GM19468 (cell line): ENCODE results near the gene SLC33A1.
"Not testable (repeated sequence)": the region's sequence is repeated elsewhere in the genome, so short reads cannot be mapped to it uniquely, and the experiment has no call there.

ENCODE experiments used
- ATAC-seq: cut with Tn5 transposase; IDR thresholded peaks from one replicate; pipeline ENCODE4 v1.9.1; 2021; ENCODE audit warnings: mild to moderate bottlenecking, moderate library complexity, moderate number of reproducible peaks; ENCODE audit not compliant: unreplicated experiment; ENCODE audit errors: extremely low read depth

Gene SLC33A1

GRCh38 chr3:155854141-155854940 lies at the start of gene SLC33A1:
TSS of gene SLC33A1 (minus strand) at chr3:155854427. CDS start at chr3:155853997, 430 bp downstream.
- peak; percentile 97 for ATAC-seq

DNA sequence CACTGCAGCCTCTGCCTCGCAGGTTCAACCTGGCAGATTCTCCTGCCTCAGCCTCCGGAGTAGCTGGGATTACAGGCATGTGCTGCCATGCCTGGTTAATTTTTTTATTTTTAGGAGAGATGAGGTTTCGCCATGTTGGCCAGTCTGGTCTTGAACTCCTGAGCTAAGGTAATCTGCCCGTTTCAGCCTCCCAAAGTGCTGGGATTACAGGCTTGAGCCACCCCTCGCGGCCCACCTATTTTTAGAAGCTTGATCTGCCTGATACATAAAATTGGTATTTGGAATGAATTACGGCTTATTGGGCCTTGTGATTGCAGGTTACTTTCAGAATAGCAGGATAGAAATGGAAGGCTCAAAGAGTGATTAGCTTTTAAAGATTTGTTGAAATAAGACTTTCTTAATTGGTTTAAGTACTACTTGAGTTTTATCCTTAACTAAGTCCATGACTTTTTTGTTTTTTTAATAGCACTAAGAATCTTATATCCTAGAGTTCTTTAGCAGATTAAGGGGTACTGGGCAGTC lies 41.2 kb upstream of the SLC33A1 start:
- ATAC-seq: no peak

- no peak for ATAC-seq
These were observed 37.1 kb upstream of the SLC33A1 start for GRCh38 chr3:155891321-155891720.

DNA sequence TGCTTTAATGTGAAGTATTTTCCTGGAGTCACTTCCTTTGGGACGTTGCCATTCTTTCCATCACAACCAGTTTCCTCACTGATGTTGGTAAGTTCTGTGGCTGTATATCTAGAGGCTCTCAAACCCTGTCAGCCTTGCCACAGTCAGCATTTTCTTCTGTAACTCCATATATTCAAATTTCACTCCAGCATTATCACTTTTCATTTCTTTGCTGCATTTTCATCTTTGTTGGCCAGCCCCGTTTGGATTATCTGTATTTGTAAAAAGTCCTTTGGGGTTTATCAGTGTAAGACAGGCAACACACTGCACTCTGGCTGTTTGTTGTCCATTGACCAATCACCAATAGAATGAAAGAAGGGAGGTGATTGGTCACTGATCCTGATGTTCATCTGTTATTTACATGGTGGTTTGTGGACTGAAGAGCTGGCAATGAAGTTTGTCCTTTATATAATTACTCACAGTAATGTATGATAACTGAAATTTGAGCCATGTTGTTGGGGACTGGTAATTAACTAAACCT lies 36.5 kb upstream of the SLC33A1 start:
- no peak for ATAC-seq

DNA sequence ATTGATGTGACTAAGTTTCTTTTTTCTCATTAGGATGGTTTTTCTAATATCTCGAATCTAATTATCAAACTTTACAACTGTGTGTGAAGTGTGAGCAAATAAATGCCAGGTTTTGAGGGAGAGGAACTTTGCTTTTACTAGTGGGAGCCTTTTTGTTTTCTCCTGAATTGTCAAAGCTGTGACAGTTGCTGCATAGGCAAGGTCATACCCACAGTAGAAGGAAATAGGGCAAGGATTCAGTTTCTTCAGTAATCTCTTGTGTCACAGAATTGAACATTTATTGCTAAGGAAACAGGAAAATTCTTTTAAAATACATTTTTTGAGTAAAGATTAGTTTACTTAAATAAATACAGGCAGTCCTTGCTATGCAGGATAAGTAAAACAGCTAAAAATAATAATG lies 35.7 kb upstream of the SLC33A1 start:
- ATAC-seq: no peak

DNA sequence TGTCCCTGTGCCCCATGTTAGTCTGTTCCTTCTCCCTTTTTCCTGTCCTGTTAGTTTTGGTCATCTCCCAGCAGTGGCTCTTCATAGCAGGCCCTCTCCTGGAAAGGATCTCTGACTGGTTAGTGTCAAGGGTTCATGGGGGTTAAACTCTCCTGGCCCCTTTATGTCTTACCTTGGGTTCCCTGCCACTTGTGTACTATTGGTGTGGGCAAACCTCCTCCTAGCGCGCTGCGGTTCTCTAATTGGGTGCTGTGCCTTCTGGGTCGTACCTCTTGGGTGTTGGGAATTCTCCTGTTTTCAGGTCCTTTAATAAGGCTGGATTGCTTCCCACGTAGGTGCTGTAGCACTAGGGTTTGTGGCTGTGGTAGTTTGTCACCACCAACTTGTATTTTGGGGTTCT lies 35.0 kb upstream of the SLC33A1 start:
- ATAC-seq: no peak

DNA sequence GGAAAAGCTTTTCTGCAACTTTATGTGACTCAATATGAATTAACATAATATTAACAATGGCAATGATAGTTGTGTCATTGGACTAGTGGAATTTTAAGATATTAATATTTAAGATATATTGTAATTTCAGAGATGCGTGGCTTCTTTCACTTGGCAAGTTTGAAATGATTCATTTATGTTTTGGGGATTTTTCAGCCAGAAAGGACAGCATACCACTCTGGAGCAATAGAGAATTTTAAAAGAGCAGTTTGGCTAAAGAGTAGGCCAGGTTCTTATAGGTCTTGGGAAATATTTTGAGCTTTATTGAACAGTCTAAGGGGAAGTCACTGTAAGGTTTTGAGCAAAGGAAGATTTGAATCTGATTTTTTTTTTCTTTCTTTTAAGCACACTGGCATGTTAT lies 32.7 kb upstream of the SLC33A1 start:
- ATAC-seq: no peak

- ATAC-seq: not testable (repeated sequence)
These were observed 32.1 kb upstream of the SLC33A1 start for GRCh38 chr3:155886348-155886747.

DNA sequence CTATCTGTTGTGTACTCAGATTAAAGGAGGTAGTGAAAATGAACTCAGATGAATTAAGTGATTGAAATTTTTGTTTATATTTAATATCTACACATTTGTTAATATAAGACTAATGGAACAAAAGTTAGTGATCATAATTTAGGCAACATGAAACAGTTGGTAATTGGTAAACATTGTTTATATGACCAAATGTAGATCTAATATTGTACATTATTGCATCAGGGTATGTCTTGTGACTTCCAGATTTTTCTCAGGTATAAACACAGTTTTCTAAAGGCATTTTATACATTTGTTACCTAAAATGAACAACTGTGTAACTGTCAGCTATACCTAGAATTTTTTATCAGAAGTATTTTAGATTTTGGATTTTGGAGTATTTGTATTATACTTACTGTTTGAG lies 31.1 kb upstream of the SLC33A1 start:
- ATAC-seq: no peak

DNA sequence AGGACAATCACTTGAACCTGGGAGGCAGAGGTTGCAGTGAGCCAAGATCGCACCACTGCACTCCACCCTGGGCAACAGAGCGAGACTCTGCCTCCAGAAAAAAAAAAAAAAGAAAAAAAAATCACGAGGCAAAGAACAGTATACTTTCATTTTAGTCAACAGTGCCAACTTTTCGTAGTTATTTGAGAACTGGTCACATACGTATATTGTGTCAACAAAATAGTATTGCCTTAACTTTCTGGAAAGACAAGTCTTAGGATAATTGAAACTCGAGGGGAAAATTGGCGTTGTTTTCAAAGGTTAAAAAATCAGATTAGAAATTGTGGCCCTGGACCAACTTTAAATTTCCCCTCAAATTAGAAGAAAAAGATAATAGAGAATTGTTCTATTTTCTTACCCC lies 30.1 kb upstream of the SLC33A1 start:
- no peak for ATAC-seq

DNA sequence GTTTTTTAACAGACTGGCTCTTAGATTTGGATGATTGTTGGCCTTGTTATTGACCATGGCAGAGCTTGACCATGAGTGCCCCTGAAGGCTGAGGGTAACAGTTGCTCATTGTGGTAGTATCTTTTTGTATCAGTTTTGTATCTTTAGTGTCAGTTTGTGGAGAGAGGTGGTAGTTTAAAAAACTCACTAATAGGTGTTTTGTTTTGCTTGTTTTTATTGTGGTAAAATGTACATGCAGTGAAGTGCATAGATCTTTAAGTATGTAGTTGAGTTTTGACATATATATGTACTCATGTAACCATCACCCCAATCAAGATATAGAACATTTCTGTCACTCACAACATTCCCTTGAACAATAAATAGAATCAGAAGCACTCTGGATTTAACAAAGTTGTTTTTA lies 26.1 kb upstream of the SLC33A1 start:
- ATAC-seq: no peak

DNA sequence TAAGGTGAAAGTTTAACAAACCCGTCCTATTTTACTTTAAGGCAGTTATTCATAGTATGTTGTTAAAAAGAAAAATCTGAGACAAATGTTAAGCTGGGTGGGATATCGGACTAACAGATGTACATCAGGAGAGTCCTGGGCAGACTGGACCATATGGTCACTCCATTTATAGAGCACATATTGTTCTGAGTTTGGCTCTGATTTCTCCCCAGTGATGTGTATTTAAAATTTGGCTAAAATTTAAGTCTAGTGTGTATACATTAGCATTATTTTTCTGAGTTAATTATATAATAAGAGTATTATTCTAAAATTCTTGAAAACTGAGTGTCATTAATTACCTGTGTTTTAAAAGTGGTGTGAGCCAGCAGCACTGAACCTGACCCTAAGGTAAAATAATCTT lies 22.3 kb upstream of the SLC33A1 start:
- ATAC-seq: no peak

DNA sequence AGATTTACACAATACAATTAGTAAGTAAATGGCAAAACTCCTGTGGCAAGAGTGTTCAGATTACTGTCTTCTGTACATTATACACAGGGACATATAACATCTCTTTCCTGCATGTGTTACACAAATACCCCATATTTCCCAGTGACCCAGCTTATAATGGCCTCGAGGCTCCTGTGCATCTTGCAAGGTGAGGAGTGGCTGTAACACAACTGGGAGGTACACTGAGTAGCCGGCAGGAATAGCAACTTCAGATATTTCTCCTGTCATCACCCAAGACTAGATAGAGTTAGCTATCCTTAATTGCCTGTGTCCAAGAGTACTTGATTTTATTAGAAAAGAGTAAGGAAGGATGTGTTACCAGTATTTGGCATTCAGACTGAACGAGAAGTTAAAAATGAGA lies 21.8 kb upstream of the SLC33A1 start:
- no peak for ATAC-seq

DNA sequence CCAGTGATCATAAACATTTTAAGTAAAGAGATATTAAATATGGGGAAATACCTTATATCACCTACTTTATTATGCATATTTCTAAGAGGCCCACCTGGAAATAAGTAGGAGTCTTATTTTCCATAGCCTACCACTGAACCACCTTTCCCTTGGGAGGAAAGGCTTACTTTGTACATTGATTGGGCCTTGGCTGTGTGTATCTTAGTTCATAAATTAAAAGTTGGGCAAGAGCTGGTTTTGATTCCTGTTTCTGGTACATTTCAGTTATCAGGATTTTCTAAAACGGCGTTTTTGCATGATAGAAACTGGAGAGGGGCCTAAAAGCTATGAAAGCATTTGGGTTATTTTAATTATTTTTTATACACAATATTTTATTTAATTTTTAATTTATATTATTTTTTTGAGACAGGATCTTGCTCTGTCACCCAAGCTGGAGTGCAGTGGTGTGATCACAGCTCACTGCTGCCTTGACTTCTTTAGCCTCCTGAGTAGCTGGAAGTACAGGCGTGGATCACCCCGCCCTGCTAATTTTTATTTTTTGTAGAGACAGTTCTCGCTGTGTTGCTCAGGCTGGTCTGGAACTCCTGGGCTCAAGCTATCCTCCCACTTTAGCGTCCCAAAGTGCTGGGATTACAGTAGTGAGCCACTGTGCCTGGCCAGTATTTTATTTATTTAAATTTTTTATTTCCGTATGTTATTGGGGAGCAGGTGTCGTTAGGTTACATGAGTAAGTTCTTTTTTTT lies 18.8 kb upstream of the SLC33A1 start:
- no peak for ATAC-seq

- no peak for ATAC-seq
These were observed 17.5 kb upstream of the SLC33A1 start for GRCh38 chr3:155871746-155872158.

- no peak for ATAC-seq
These were observed 16.9 kb upstream of the SLC33A1 start for GRCh38 chr3:155870945-155871745.

DNA sequence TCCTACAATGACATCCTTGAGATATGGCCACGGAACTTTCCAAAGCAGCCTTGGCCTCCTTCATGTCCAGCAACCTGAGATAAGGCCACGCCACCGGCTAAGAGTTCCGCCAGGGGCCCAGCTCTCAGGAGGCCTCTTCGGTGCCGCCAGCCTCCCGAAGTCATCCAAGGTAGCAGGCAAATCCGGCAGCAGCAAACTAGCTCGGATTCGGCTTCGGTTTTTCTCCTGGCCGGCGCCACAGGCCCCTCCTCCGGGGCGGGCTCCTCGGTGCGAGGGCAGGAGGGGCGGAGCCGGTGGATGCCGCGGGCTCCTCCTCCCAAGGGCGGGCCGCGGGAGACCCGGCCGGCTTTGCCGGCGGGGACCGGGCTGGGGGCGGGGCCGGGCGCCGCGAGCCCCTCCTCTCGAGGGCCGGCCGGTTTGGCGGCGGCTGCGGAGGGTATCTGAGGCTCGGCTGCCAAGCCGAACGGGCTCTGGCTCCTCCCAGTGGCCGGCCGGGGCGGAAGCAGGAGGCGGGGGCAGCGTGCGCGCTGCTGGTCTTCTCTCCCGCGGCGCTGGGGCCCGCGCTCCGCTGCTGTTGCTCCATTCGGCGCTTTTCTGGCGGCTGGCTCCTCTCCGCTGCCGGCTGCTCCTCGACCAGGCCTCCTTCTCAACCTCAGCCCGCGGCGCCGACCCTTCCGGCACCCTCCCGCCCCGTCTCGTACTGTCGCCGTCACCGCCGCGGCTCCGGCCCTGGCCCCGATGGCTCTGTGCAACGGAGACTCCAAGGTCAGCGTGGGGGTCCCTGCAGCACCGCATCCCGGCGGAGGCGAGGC lies 16.1 kb upstream of the SLC33A1 start, which contains the start of gene GMPS:
Gene GMPS, plus strand, starts transcription at position 518 of the 812 bp plus-strand sequence. Its CDS starts 221 bp downstream, at position 739.
- peak; percentile 96 for ATAC-seq

DNA sequence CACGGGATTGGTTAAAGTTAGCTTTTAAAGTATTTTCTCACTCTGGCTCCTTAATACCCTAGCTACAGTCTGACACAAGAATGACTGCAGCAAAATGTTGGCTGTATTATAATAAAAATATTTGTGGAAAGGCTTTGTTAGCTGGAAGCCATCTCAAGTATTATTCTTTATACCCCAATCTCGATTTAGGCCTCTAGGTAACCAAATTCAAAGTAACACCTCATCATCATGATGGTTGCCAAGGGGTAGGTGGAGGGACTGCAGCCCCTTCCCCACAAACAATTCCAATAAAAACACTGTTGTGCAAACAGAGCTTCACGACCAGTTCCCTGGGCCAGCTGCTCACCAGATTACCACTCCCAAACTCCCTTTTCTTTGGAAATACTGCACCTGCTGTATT lies 15.5 kb upstream of the SLC33A1 start:
- no peak for ATAC-seq

DNA sequence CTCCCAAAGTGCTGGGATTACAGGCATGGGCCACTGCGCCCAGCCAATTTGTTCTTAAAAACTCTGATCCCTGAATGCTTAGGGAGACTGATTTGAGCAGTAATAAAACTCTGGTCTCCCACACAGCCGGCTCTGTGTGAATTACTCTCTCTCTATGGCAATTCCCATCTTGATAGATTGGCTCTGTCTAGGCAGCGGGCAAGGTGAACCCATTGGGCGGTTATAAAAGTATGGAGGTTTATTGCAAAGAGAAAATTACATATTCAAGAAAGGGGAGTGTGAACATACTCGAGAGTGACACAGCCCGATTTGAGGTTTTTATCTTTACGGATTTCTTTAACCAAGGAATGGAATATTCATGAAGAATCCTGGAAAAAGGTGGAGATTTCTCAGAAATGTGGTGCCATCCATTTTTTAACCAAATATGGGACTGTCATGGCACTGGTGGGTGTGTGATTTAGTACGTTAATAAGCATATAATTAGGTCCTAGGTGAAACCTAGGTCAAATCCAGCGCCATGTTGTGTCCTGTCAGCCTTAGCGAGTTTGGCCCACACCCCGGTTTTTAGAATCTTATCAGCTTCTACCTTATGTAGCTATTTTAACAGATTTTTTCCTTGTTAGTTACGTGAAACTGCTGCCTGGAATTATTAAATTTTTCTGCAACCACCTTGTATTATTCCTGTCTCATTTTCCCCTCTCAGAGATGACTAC lies 9.0 kb upstream of the SLC33A1 start:
- ATAC-seq: no peak
